Bone marrow (tissue), 2 donors: ENCODE data around the gene PTPRN2.
"Not testable (repeated sequence)": the region's sequence is repeated elsewhere in the genome, so short reads cannot be mapped to it uniquely, and the experiment has no call there.

Experiments
- DNase-seq, 2 donors: peaks; one replicate each; lab custom pipeline; 2025; lab: John Stamatoyannopoulos, UW

The PTPRN2 gene

DNA sequence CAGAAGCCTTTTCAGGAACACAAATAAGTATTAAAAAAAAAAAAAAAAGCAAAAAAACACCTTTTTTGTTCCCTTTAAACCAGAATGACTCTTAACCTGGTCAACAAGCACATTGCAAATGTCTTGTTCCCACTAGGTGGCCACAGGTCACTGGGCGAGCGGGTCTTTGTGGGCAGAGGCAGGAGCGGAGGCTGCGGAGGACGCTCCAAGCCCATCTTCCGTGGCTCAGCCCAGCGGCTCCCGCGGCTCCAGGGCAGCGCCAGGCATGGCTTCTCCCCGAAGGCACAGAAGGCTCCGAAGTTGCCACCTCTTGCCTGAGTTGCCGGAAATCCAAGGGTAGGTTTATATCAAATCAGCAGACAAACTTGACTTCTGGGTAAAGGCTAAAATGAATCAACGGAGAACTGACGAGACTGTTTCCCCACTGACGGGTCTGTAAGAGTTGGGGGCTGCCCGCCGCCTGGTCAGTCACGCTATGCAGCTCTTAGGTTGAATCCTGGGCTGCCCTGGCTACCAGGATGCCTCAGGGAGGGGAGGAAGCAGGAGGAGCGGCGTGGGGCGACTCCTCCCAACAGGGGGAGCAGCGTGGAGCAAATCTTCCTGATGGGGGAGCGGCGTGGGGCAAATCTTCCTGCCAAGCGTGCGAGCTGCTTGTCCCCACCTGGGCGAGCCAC lies 144.5 kb downstream of the PTPRN2 start:
- DNase-seq = no peak

- DNase-seq = no peak
Observed at GRCh38 chr7:158442260-158442659, 145.4 kb downstream of the PTPRN2 start.

- DNase-seq = no peak
Observed at GRCh38 chr7:158439035-158439434, 148.6 kb downstream of the PTPRN2 start.

DNA sequence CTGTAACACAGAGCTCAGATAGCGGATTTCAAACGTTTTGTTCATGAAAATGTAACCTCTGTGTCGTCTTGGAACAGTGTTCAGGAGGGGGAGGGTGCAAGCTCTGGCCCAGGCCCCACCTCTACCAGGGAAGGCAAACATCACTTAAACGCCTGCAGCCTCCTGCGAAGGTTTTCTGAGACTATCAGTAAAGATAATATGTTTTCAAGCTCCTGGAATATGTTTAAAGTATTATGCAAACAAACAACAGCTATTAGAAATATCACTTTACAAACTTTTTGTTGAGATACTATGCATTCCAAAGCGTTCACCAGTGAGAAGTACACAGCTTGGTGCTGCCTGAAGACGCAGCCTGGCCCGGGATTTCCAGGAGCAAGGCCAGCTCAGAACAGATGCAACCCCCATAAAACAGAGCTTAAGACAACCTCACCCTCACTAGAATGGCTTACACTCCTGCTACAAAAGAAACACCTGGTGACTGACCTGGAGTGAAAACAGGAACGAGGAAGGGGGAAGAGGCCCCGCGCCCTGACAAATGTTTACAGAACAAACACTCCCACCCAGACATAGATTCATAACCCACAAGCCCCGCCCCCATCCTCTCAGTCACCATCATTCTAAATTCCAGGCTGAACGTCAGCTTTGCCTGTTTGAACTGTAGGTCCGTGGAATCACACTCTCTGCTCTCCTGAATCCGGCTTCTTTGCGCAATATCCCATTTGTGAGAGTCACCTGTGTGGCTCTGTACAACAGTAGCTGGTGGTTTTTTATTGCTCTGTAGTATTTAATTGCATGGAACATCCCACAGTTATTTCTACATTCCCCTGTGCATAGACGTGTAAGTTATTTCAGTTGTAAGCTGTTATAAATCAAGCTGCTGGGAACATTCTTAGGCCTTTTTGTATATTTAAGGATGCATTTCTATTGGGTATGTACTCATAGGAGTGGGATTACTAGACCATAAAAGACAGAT lies 155.0 kb downstream of the PTPRN2 start:
- no peak for DNase-seq

DNA sequence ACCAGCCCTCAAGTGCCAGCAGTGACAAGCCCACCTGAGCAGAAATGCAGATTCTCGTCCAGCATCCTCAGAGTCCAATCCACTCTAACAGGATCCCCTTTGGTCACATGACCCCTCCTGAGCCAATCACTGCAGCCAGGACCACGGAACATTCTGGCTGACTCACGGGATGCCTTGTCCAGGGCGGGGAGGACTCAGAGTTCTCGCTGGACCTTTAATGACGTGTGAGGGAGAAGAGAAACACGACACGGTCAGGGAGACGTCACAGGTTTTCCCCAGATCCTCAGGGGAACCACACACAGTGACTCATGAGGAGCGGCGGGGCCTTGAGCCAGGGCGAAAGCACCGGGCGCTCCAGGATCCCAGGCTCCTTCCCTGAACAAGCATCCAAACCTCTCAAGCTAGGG lies 155.7 kb downstream of the PTPRN2 start:
- DNase-seq = no peak

- no peak for DNase-seq
Observed at GRCh38 chr7:158431055-158431940, 156.3 kb downstream of the PTPRN2 start.

DNA sequence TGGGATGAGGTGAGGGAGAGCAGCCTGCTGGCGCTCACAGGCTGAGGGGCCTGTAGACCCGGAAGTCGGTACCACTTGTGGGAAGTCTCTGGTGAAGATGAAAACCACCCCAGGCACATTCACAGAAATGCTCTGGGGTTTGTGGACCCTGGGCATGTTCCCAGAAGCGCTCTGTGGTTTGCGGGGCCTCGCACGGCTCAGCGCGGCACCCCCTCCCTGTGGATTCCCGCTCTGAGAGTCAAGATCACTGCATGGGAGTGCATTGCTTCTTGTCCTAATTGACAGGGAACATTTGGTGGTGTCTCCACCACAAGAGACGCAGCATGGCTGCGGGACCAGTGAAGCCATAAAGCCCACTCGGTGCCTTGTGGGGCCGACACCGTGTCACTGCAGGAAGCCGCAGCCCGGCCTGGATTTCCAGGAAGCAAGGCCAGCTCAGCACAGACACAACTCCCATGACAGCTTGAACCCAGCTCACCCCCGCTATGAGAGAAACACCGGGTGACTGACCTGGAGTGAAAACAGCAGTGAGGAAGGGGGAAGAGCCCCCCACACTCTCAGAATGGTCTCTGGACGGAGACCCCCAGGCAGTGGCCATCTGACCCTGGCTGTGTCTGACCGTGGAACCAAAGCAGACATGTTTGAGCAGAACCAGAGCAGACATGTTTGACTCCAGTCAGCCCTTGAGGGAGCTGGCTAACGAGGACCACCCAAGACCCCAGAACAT lies 157.2 kb downstream of the PTPRN2 start:
- DNase-seq = no peak

- DNase-seq = no peak
Observed at GRCh38 chr7:158428837-158429753, 158.5 kb downstream of the PTPRN2 start.

GRCh38 chr7:158428131-158428836 lies 159.3 kb downstream of the PTPRN2 start:
- DNase-seq = no peak

DNA sequence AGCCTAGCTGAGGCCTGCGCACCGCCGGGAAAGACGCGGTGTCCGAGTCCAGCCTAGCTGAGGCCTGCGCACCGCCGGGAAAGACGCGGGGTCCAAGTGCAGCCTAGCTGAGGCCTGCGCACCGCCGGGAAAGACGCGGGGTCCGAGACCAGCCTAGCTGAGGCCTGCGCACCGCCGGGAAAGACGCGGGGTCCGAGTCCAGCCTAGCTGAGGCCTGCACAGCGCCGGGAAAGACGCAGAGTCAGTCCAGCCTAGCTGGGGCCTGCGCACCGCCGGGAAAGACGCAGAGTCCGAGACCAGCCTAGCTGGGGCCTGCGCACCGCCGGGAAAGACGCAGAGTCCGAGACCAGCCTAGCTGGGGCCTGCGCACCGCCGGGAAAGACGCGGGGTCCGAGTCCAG lies 161.9 kb downstream of the PTPRN2 start:
- DNase-seq = not testable (repeated sequence)

GRCh38 chr7:158424531-158424930 lies 163.1 kb downstream of the PTPRN2 start:
- DNase-seq = no peak

DNA sequence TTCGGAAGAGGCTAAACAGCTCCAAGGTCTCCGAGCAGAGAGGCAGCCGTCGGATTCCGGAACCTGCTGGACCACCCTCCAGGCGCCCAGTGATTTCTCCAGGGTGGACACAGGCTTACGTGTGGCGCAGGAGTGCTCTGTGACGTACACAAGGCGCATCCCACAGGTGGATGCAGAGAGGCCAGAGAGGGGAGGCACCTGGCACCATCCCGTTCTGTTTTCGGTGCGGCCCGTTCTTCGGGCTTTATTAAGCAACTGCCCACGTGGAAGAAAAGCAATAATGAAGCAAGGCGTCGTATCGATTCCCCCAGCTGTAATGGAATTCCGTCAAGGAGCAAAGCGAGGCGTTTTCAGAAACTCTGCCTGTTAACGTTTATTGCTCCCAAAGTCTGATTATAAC lies 163.6 kb downstream of the PTPRN2 start:
- DNase-seq = no peak

DNA sequence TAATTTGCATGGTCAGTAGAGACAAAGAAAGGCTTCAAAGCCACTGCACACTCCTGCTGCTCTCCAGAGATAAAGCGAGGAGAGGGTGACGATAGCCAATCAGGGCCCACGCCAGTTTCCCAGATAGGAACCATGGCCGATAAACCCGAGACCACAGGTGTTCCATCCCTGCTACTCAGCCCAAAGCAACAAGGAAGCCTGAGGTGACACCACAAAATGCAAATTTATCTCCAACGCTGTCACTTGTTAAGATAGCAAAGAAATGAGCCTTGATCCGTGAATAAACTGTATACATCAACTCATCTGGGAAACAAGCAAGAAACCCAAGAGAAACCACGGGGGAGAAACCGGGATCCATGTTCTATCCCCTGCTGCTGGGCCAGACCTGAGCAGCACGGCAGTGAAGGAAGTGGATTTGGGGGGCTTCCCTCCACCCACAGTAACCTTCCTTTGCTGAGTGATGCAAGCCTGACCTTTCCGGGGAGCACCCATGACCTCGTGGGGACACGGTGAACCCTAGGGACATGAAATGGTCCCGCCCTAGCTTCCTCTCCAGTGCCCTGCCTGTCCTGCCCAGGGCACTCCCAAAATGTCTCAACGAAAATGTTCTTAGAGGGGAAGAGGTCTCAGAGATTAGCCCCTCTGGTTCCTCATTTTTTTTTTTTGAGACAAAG lies 164.6 kb downstream of the PTPRN2 start:
- DNase-seq = no peak

DNA sequence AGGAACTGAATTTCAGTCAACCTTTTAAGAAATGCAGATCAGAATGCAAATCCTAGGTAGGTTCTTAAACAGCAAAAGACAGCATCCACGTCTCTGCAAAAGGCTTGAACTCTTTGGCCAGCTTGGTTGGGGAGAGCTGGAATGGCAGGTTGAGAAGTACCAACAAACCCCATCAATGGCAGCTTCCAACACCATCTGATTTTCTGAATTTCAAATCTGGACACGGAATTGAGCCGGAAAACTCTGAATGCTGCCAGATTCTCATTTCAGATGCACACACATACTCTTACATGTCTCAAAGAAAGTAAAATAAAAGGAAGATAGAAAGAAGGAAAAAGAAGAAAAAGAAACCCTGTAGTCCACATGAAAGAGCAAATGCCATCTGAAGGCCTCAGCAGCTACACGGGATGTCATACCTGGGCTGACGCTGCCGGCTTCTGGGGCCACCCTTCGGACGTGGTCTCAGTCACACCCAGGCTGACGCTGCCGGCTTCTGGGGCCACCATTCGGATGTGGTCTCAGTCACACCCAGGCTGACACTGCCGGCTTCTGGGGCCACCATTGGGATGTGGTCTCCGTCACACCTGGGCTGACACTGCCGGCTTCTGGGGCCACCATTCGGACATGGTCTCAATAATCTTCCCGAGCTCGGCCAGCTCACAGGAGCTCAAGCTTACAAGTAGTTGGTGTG lies 165.3 kb downstream of the PTPRN2 start:
- no peak for DNase-seq

GRCh38 chr7:158421361-158421760 lies 166.3 kb downstream of the PTPRN2 start:
- DNase-seq = no peak

- DNase-seq = no peak
Observed at GRCh38 chr7:158420591-158421340, 166.9 kb downstream of the PTPRN2 start.

- DNase-seq = no peak
Observed at GRCh38 chr7:158419238-158419785, 168.3 kb downstream of the PTPRN2 start.

DNA sequence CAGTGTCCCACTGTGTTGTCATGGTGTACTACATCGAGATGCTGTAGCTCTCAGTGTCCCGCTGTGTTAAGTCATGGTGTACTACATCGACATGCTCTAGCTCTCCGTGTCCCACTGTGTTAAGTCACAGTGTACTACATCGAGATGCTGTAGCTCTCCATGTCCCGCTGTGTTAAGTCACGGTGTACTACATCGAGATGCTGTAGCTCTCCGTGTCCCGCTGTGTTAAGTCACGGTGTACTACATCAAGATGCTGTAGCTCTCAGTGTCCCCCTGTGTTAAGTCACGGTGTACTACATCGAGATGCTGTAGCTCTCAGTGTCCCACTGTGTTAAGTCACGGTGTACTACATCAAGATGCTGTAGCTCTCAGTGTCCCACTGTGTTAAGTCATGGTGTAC lies 169.2 kb downstream of the PTPRN2 start:
- DNase-seq = not testable (repeated sequence)
